Left lung (tissue), 10 donors: Measurements from ENCODE around the gene CYB5D1. TPM values are rescaled to one million over a fixed set of nuclear protein-coding genes. Genes with fewer than 3 reads are reported as not detected.
A peak's percentile ranks its signal among the peaks of the same experiment; 100 is the strongest.

Source experiments
- ATAC-seq: fragments of 200-7000 bp; cut with Tn5 transposase; one replicate; pipeline ENCODE4 v1.9.1; 2020; ENCODE audit warnings: moderate library complexity
- DNase-seq, 4 donors: peaks; one replicate each; pipeline ENCODE4 v3.0.0-alpha.2; 2013 to 2020
- H3K27ac ChIP-seq, 2 donors: fragments of 200-600 bp; sonication (generic) in 1 of 2; one replicate each; pipeline versions ENCODE4 v1.5.0 to v1.8.0; 2020 to 2021
- H3K27me3 ChIP-seq, 2 donors: fragments of 200-600 bp; sonication (generic) in 1 of 2; one replicate each; pipeline versions ENCODE4 v1.5.0 to v1.8.0; 2020 to 2021
- H3K36me3 ChIP-seq, 2 donors: fragments of 200-600 bp; sonication (generic) in 1 of 2; one replicate each; pipeline versions ENCODE4 v1.5.0 to v1.8.0; 2020 to 2021
- H3K4me1 ChIP-seq, 2 donors: fragments of 200-600 bp; one replicate each; pipeline ENCODE4 v1.8.0; 2021
- H3K4me3 ChIP-seq, 2 donors: fragments of 200-600 bp; sonication (generic) in 1 of 2; one replicate each; pipeline versions ENCODE4 v1.5.0 to v1.8.0; 2020 to 2021; ENCODE audit warnings: mild to moderate bottlenecking in 1 of 2
- H3K9me3 ChIP-seq, 2 donors: fragments of 200-600 bp; sonication (generic) in 1 of 2; one replicate each; pipeline versions ENCODE4 v1.5.0 to v1.8.0; 2020 to 2021
- CTCF ChIP-seq, 2 donors: fragments of 200-600 bp; sonication (generic) in 1 of 2; IDR thresholded peaks; one replicate each; pipeline versions ENCODE4 v1.5.0 to v1.8.0; 2021; ENCODE audit warnings: antibody characterized with exemption in 2 of 2
- intact Hi-C, 2 donors: fragments of 100-400 bp; cut with DNase I; formaldehyde crosslinking; loops; one replicate each; pipeline versions ENCODE4 v1.11.2 to v1.14.2; 2022
- polyA plus RNA-seq, 6 donors: library from polyadenylated mRNA; unstranded; fragments of 120-200 nt; gene quantifications; one replicate each; pipeline ENCODE4 v1.2.1, GENCODE V29; 2013; ENCODE audit not compliant: insufficient read length in 6 of 6
- total RNA-seq, 2 donors: library from RNA; stranded (reverse); fragmentation: NEBNext Ultra II Directional; extraction: Animal tissue kit (Norgen Biotek cat#: 25700); gene quantifications; one replicate each; pipeline ENCODE4 v1.2.1, GENCODE V29; 2021
- donor health status: DM: no; HTN: yes; CAD: no.
- donor health status: DM: no; HTN: no; CAD: no.

The CYB5D1 gene
- total and polyA plus RNA-seq, 8 donors: 9.8 to 25.8 (median 19.2) TPM

DNA sequence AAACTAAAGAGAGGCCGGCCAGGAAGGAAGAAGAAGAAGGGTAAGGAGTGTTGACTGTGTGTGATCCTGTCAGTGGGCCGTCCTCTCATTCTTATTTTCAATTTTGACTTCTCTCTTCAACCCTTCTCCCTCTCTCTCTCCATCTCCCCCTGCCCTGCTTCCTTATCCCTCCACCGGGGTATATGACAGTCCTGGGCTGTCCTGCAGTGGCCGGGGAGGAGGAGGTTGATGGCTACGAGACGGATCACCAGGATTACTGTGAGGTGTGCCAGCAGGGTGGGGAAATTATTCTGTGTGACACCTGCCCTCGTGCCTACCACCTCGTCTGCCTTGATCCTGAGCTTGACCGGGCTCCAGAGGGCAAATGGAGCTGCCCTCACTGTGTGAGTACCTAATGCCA, 36.4 kb downstream of the CYB5D1 start:
- DNase-seq: no peak
- intact Hi-C loops: no loop called here

GRCh38 chr17:7894866-7895265, 37.1 kb downstream of the CYB5D1 start:
- Histone ChIP-seq H3K36me3 (peaks cover 0 to 92% of the 10 kb centered on the region in 2 donors), H3K27me3 (no peaks in the 10 kb centered on the region), H3K9me3 (no peaks in the 10 kb centered on the region), H3K27ac (no peak overlapping the region), H3K4me1 (peaks cover 0 to 9% of the 10 kb centered on the region in 2 donors), H3K4me3 (no peak overlapping the region)
- intact Hi-C loops: no loop called here
- no peak for TF ChIP-seq CTCF (IDR thresholded peaks at IDR 0.05)
- no peak for DNase-seq
- no peak for ATAC-seq

More for the DNA sequence above, 36.4 kb downstream of the CYB5D1 start:
- Histone ChIP-seq H3K27me3 (no peaks in the 10 kb centered on the region), H3K4me3 (no peak overlapping the region), H3K9me3 (no peaks in the 10 kb centered on the region), H3K36me3 (peaks cover 0 to 86% of the 10 kb centered on the region in 2 donors), H3K4me1 (peaks cover 6 to 15% of the 10 kb centered on the region in 2 donors), H3K27ac (no peak overlapping the region)
- TF ChIP-seq CTCF (IDR thresholded peaks at IDR 0.05): no peak
- no peak for ATAC-seq

DNA sequence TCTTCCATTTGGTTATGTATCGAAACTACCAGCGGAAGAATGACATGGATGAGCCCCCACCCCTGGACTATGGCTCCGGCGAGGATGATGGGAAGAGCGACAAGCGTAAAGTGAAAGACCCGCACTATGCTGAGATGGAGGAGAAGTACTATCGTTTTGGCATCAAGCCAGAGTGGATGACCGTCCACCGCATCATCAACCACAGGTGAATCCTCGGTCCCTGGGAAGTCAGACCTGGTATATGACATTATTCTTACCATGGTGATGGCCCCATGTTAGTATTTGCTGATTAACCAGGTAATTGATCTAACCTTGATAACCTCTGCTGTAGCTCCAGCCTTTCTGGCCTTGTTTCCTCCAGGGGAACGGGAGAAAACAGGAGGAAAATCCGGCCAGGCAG, 39.3 kb downstream of the CYB5D1 start:
- intact Hi-C loops: no loop called here
- TF ChIP-seq CTCF (IDR thresholded peaks at IDR 0.05): no peak
- Histone ChIP-seq H3K9me3 (no peaks in the 10 kb centered on the region), H3K36me3 (peaks cover 0 to 98% of the 10 kb centered on the region in 2 donors), H3K4me1 (peaks cover 0 to 1% of the 10 kb centered on the region in 2 donors), H3K4me3 (no peak overlapping the region), H3K27ac (no peak overlapping the region), H3K27me3 (no peaks in the 10 kb centered on the region)
- DNase-seq (no peak), ATAC-seq (no peak)

GRCh38 chr17:7897773-7898172, 40.0 kb downstream of the CYB5D1 start:
- Histone ChIP-seq H3K27ac (no peak overlapping the region), H3K9me3 (no peaks in the 10 kb centered on the region), H3K36me3 (peaks cover 0 to 100% of the 10 kb centered on the region in 2 donors), H3K4me1 (no peaks in the 10 kb centered on the region), H3K27me3 (no peaks in the 10 kb centered on the region), H3K4me3 (no peak overlapping the region)
- peak in 1 of 2 donors; percentile 18 for TF ChIP-seq CTCF (IDR thresholded peaks at IDR 0.05)
- intact Hi-C loops: no loop called here
- ATAC-seq (peak; percentile 75), DNase-seq (peak in 1 of 4 donors; percentile 61)

GRCh38 chr17:7903154-7904103, 45.6 kb downstream of the CYB5D1 start:
- Histone ChIP-seq H3K4me1 (no peaks in the 10 kb centered on the region), H3K9me3 (no peaks in the 10 kb centered on the region), H3K27ac (no peak overlapping the region), H3K27me3 (no peaks in the 10 kb centered on the region), H3K36me3 (peaks cover 0 to 100% of the 10 kb centered on the region in 2 donors), H3K4me3 (no peak overlapping the region)
- no peak for DNase-seq
- TF ChIP-seq CTCF (IDR thresholded peaks at IDR 0.05): no peak
- intact Hi-C loops: no loop called here
- ATAC-seq: no peak
